ENCODE results near the gene SGPP1. TPM values are rescaled to one million over a fixed set of nuclear protein-coding genes. Genes with fewer than 3 reads are reported as not detected.

The SGPP1 gene
- total RNA-seq, 1 experiment from 2014 or later, result 27.0 TPM

GRCh38 chr14:63761351-63762117, 33.7 kb upstream of the SGPP1 start:
- Mint-ChIP-seq H3K4me1 (ENCODE audit: low read depth, unreplicated experiment) (no peaks in the 10 kb centered on the region), H3K36me3 (ENCODE audit: insufficient read depth, unreplicated experiment) (no peaks in the 10 kb centered on the region), H3K9me3 (ENCODE audit: low read depth, unreplicated experiment) (no peaks in the 10 kb centered on the region), H3K27ac (ENCODE audit: unreplicated experiment) (no peak overlapping the region), H3K27me3 (ENCODE audit: unreplicated experiment) (no peaks in the 10 kb centered on the region), H3K4me3 (ENCODE audit: low read depth, unreplicated experiment) (no peak overlapping the region)
- intact Hi-C loops (cut with micrococcal nuclease; ENCODE audit: unreplicated experiment), result no loop called here
- DNase-seq, result no peak
- TF ChIP-seq CTCF (IDR thresholded peaks at IDR 0.05; ENCODE audit: unreplicated experiment), result no peak
- no TSS peak for BruUV-seq (replicated peaks)
- CTCF ChIA-PET, result no interaction called here

- no peaks in the 10 kb centered on the region for H3K27me3 Mint-ChIP-seq (ENCODE audit: unreplicated experiment)
- CTCF ChIA-PET, result no interaction called here
Observed at GRCh38 chr14:63760014-63760413, 32.1 kb upstream of the SGPP1 start.

GRCh38 chr14:63759456-63759855, 31.6 kb upstream of the SGPP1 start:
- no peak for DNase-seq
- no TSS peak for BruUV-seq (replicated peaks)
- intact Hi-C loops (cut with micrococcal nuclease; ENCODE audit: unreplicated experiment), result no loop called here
- Mint-ChIP-seq H3K4me1 (ENCODE audit: low read depth, unreplicated experiment) (no peaks in the 10 kb centered on the region), H3K9me3 (ENCODE audit: low read depth, unreplicated experiment) (no peaks in the 10 kb centered on the region), H3K27ac (ENCODE audit: unreplicated experiment) (no peak overlapping the region), H3K36me3 (ENCODE audit: insufficient read depth, unreplicated experiment) (no peaks in the 10 kb centered on the region), H3K27me3 (ENCODE audit: unreplicated experiment) (no peaks in the 10 kb centered on the region), H3K4me3 (ENCODE audit: low read depth, unreplicated experiment) (no peak overlapping the region)
- CTCF ChIA-PET, result no interaction called here
- TF ChIP-seq CTCF (IDR thresholded peaks at IDR 0.05; ENCODE audit: unreplicated experiment), result no peak

More at GRCh38 chr14:63760014-63760413, 32.1 kb upstream of the SGPP1 start:
- no peak for DNase-seq
- Mint-ChIP-seq H3K4me3 (ENCODE audit: low read depth, unreplicated experiment) (no peak overlapping the region), H3K27ac (ENCODE audit: unreplicated experiment) (no peak overlapping the region), H3K36me3 (ENCODE audit: insufficient read depth, unreplicated experiment) (no peaks in the 10 kb centered on the region), H3K4me1 (ENCODE audit: low read depth, unreplicated experiment) (no peaks in the 10 kb centered on the region), H3K9me3 (ENCODE audit: low read depth, unreplicated experiment) (no peaks in the 10 kb centered on the region)
- TF ChIP-seq CTCF (IDR thresholded peaks at IDR 0.05; ENCODE audit: unreplicated experiment), result no peak
- intact Hi-C loops (cut with micrococcal nuclease; ENCODE audit: unreplicated experiment), result no loop called here
- no TSS peak for BruUV-seq (replicated peaks)

- Mint-ChIP-seq H3K4me1 (ENCODE audit: low read depth, unreplicated experiment) (peaks cover 13% of the 10 kb centered on the region), H3K27me3 (ENCODE audit: unreplicated experiment) (no peaks in the 10 kb centered on the region), H3K27ac (ENCODE audit: unreplicated experiment) (no peak overlapping the region), H3K9me3 (ENCODE audit: low read depth, unreplicated experiment) (no peaks in the 10 kb centered on the region), H3K4me3 (ENCODE audit: low read depth, unreplicated experiment) (no peak overlapping the region), H3K36me3 (ENCODE audit: insufficient read depth, unreplicated experiment) (peaks cover 8% of the 10 kb centered on the region)
- CTCF ChIA-PET, result interaction anchor here (0.7 kb wide), 2 partner anchors 12 to 22 kb away, joined by 5 read pairs; no protein-coding TSS in a partner anchor
- TF ChIP-seq CTCF (IDR thresholded peaks at IDR 0.05; ENCODE audit: unreplicated experiment), result no peak
- no TSS peak for BruUV-seq (replicated peaks)
- intact Hi-C loops (cut with micrococcal nuclease; ENCODE audit: unreplicated experiment), result no loop called here
- DNase-seq, result no peak
Observed at GRCh38 chr14:63757211-63757610, 29.3 kb upstream of the SGPP1 start.

All from Calu3 (cell line).